Stimulated activated CD4-positive, alpha-beta T cell treated with anti-CD3 and anti-CD28 coated beads, Interleukin-12 subunit alpha, Interleukin-12 subunit beta, amount 100 ng/mL, for 48 hours (primary cell): ENCODE data around the gene AKAP13.

Experiments
- DNase-seq, 3 donors: peaks; one replicate each; pipeline ENCODE4 v3.0.0-alpha.2; 2020; ENCODE audit warnings: low read depth in 2 of 3, low spot score in 1 of 3

Gene AKAP13

GRCh38 chr15:85618956-85619491 lies 238.6 kb downstream of the AKAP13 start:
- DNase-seq, result peak; percentile 51 to 61 (median 60)

DNA sequence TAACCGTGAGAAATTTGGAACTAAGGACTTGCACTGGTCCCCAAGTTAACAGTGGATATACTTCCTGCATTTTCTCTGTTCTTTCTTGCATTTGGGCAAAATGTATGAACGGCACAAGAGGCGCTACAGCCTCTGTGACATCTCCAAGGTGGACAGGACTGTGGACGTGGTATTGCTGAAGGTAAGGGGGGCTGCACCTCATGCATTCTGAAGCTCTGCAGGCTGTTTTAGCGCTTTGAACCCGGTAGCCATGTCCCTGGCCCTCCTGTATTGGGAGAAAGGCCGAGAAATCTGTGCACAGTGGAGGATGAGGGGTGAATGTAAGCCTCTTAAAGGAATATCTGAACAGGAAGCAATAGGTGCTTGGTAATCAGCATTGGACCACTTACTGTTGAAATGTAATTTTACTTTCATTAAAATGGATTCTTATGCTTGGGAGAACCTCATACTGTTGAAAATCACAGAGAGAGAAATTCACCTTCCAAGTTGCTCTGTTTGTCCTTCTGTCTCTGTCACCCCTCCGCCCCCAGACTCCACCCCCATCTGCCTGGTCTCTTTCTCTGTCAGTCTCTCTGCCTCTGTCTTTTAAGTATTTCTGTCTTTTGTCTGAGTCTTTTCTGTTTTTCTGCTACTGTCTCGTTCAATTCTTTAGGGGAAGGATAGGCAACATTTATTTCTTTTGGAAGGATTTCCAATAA lies 239.7 kb downstream of the AKAP13 start:
- DNase-seq, result no peak

DNA sequence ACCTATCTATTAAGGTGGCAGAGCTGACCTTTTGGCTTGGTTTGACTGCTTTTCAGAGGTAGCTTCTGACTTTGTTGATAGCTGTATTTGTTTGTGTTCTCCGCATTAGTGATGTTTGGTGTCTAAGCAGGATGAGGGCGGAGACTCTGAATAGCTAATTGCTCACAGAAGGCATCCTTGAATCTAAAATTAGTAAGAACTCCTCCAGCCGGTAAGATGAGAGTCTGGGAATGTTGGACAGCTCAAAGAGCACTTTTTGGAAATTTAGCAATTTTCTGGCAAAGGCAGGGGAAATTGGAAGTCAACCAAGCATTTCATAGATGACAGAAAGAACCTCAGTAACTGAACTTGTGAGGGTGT lies 240.3 kb downstream of the AKAP13 start:
- DNase-seq, result no peak

GRCh38 chr15:85621094-85621493 lies 240.7 kb downstream of the AKAP13 start:
- DNase-seq, result no peak

DNA sequence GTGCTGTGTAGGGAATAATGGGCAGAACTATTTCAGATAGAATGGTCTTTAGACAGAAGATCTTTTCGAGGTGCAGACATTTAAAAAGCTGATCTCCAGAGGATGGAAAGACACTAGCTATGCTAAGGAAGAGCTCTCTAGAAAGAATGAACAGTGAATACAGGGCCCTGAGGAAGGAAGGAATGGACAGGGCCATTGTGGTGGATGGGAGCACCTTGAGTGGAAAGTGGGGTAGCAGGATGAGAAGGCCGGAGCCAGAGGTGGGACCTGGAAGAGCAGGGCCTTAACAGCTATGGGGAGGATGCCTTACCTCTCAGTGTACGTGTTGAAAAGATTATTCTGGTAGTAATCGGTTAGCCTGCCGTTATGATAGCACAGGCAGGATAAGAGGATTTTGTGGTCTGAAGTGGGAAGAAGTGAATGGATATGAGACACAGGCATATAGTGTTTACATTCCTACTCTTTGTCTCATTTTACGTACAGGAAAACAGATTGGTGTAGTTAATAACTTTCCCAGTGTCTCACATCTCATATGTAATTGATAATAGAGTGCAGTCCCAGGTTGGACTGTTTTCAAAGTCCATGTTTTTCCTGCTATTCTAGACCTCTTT lies 241.9 kb downstream of the AKAP13 start:
- DNase-seq, result no peak

DNA sequence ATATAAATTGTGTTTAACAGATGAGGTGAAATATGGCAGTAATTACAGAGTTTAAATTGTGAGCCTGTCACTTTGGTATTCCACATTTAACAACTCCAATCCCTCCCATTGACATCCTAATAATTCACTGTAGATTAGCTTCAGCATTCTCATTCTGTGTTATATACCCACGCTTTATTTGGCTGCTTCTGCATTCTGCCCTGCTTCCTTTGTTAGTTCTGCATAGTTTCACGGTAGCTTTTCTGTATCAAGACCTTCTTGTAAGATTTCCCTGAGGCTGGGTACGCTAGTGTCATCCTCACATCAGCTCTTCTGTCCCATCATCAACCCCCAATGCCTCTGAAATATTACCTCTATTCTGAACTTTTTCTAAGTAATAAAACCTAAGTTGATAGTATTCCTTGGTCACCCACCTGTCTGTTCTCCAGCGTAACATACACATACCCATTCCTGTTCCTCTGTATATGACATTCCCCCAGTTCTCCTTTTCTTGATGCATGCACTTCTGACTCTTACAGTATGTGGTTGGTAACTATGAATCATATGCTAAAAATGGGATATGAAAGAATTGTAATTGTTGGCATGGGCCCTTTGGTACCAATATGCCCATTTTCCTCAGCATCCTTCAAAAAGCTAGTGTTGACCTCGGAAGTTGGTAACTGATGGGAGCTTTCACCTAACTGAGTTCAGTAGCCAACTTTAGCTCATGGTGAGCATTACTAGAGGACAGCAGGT lies 243.1 kb downstream of the AKAP13 start:
- DNase-seq, result no peak

DNA sequence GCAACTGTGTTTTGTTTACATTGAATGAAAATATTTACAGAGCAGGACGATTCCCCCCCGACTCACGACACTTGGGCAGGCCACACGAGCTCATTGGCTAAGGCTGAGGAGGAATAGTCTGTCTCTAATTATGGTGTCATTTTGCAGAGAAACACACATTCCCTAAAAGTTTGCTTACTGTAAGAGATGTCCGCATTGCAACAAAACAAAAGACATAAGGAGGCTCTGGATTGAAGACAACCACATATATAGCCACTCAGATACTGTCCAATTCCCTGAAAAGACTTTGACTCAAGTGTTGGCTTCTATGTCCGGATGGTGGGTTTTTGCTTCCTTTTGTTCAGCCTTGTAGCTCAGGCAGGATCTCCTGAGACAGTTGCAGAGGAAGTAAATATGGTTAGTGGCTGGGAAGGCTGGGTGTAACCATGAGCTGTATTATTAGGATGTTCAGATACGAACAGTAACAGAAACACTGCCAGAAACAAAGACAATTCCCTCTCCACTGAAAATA lies 243.9 kb downstream of the AKAP13 start:
- DNase-seq, result no peak

- DNase-seq, result no peak
These were observed 244.9 kb downstream of the AKAP13 start for GRCh38 chr15:85625166-85625830.

DNA sequence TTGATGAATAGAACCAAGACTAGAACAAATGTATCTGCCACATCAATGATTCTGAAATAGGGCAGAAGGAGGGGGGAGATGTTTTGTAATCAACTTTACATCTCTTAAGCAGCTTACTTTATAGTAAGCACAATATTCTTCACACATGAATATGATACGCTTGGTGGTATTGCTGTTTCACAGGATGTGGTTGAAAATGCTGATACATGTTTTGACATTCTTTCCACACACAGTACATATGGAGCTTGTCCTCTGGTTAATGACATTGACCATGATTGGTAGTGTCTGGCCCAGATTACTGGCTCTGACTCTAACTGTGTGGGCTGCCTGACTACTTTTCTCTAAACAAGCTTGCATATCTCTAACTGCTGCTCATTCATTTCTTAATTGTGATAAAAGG lies 245.5 kb downstream of the AKAP13 start:
- DNase-seq, result peak in 1 of 3 donors; percentile 30

DNA sequence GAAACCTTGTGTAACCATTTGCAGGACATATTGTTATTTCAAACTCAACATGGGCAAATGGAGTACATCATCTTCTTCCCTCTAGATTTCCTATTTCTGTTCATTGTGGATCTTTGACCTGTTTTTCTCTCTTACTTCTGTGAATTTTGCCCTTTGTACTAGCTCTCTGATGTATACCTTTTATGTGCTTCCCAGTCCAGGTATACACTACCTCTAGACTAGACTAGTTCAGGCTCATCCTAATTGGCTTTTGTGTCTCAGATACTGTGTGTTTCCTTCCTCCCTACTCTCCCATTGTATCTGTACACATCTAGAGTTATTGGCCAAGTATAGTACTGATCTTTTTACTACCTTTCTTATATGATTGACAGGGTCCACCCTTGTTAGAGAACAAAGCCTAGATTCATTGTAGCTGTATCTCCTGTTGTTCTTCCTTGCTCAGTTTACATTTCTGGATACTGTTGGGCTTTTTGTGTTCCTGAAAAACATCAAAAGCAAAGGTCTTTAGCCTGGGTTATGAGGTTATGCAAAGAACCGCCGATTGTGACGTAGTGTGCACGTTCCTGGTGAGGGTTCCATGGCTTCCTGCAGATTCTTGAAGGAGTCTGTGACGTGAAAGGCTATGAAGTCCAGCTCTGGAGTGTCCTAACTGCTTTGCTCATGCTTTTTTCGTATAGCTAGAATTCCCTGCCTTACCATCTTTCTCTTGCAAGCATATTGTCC lies 247.0 kb downstream of the AKAP13 start:
- DNase-seq, result no peak

GRCh38 chr15:85630311-85630710 lies 249.9 kb downstream of the AKAP13 start:
- no peak for DNase-seq

- DNase-seq, result no peak
These were observed 250.6 kb downstream of the AKAP13 start for GRCh38 chr15:85631018-85631417.

- no peak for DNase-seq
These were observed 251.6 kb downstream of the AKAP13 start for GRCh38 chr15:85632014-85632413.

- no peak for DNase-seq
These were observed 253.5 kb downstream of the AKAP13 start for GRCh38 chr15:85633859-85634258.

DNA sequence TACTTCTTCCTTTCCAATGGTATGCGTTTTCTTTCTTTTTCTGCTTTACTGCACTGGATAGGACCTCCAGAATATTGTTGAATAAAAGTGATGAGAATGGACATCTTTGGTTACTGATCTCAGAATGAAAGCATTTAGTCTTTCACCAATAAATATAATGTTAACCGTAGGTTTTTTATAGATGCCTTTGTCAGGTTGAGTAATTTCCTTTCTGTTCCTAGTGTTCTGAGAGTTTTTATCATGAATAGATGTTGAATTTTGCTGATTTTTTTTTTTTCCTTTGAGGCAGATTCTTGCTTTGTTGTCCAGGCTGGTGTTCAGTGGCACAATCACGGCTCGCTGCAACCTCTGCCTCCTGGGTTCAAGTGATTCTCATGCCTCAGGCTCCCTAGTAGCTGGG lies 255.9 kb downstream of the AKAP13 start:
- DNase-seq, result no peak

DNA sequence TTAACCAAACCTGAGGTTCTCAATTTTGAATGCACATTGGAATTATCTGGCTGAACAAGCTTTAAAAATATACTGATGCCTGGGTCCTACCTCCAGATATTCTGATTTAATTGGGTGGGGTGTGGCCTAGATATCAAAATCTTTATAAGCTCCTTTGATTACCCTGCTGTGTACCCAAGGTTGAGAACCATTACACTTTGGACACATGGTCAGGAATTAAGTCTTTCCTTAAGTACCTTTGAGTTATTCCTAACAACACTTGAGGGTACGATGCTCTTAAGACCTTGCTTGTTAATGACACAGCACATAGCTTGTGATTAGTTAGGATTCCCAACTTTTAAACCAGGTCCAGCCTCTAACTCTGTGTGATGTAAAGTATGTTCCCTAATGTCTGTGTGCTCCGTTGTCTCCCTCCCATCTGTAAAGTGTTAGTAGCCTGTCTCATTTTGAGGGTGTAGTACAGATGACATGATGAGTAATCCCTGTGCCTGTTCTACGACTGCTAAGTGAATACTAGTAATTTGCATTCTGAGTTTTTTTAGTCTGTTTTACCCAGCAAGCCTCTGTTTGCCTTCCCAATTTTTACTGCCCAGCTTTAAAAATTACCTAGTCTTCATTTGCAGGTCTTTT lies 259.5 kb downstream of the AKAP13 start:
- no peak for DNase-seq

GRCh38 chr15:85642065-85642692 lies 261.8 kb downstream of the AKAP13 start:
- DNase-seq, result no peak

DNA sequence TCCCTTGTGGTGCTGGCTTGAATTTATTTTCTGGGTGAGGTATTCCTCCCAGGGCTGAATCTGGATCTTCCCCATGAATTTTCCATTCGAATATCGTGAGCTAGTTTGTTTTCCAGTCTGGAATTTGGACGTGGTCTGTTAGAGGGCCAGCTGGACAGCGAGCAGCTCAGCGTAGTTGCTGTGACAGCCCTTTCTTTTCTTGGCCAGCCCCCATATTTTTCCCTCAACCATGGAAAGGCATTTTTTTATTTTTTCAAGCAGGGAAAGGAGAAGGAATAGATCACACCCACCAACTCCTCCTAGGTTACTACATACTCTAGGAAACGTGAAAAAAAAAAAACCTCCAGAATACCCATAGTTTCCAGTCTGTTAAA lies 262.3 kb downstream of the AKAP13 start:
- no peak for DNase-seq

DNA sequence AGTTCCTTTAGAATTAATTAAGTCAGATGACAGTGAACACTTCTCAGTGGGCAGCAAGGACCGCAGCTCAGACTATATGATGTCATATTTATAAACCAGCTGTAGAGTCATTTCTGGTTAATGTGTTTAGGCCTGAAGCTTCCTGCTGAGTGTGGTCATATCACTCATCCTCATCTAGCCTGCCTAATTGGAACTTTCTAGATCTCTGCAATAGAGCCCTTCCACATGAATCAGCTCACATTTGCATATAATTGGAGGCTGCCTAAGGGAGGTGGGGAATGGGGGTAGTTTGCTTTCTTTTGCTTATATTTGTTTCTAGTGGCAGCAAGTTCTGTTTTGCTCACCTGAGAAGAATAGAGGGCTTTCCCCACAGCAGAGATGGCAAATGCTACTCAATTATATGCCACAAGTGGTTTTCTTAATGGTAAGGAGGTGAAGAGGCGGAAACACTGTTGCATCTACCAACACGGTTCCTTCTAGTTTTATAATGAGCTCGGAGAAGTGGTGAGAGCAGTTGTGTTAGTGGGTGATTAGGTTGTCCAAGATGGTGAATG lies 266.2 kb downstream of the AKAP13 start:
- DNase-seq, result no peak

DNA sequence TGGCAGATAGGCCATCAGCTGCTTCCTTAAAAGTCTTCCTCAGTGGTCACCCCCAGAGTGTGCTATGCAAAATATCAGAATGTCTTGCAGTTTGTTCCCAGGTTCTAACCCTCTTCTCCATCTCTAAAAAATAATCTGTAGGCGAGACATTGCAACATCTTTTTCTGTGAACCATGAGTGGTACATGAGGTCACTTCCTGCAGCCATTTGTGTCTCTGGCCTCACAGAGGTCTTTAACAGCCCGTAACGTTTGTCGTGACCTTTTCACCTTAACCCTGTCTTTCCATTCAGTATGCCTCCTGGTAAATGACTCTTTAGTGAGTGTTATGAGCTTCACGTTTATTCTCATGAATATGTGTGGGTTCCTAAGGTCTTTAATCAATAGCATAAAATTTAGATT lies 269.0 kb downstream of the AKAP13 start:
- DNase-seq, result peak in 2 of 3 donors; percentile 26 to 43
